Activated CD4-positive, alpha-beta T cell treated with anti-CD3 and anti-CD28 coated beads, Interleukin-2, Interleukin-4, amounts not matched to agents 100 ng/mL and 50 ng/mL, durations not matched to agents 16 hours and 8 hours (primary cell): ENCODE results near the gene AOPEP.
"Not testable (repeated sequence)": the region's sequence is repeated elsewhere in the genome, so short reads cannot be mapped to it uniquely, and the experiment has no call there.

ENCODE experiments used
- DNase-seq: peaks from one replicate; pipeline ENCODE4 v3.0.0-alpha.2; 2020; ENCODE audit warnings: low spot score

AOPEP gene

GRCh38 chr9:94960964-94961363, 234.5 kb downstream of the AOPEP start:
- no peak for DNase-seq

GRCh38 chr9:94961870-94962269, 235.4 kb downstream of the AOPEP start:
- no peak for DNase-seq

GRCh38 chr9:94965631-94966030, 239.1 kb downstream of the AOPEP start:
- not testable (repeated sequence) for DNase-seq

GRCh38 chr9:94966046-94966445, 239.5 kb downstream of the AOPEP start:
- not testable (repeated sequence) for DNase-seq

GRCh38 chr9:94967482-94967881, 241.0 kb downstream of the AOPEP start:
- no peak for DNase-seq

GRCh38 chr9:94971378-94972131, 245.1 kb downstream of the AOPEP start:
- DNase-seq: no peak

- no peak for DNase-seq
Observed at GRCh38 chr9:94973451-94973941, 247.0 kb downstream of the AOPEP start.

GRCh38 chr9:94974154-94974879, 247.8 kb downstream of the AOPEP start:
- no peak for DNase-seq

GRCh38 chr9:94975480-94975879, 249.0 kb downstream of the AOPEP start:
- DNase-seq: no peak

GRCh38 chr9:94976077-94976476, 249.6 kb downstream of the AOPEP start:
- no peak for DNase-seq

- DNase-seq: no peak
Observed at GRCh38 chr9:94977416-94977815, 250.9 kb downstream of the AOPEP start.

- DNase-seq: no peak
Observed at GRCh38 chr9:94979904-94980507, 253.5 kb downstream of the AOPEP start.

- no peak for DNase-seq
Observed at GRCh38 chr9:94980947-94981722, 254.6 kb downstream of the AOPEP start.

GRCh38 chr9:94981723-94982090, 255.2 kb downstream of the AOPEP start:
- DNase-seq: no peak

GRCh38 chr9:94982211-94982610, 255.7 kb downstream of the AOPEP start:
- DNase-seq: no peak

GRCh38 chr9:94983552-94983951, 257.1 kb downstream of the AOPEP start:
- DNase-seq: no peak

- DNase-seq: no peak
Observed at GRCh38 chr9:94984891-94985476, 258.5 kb downstream of the AOPEP start.

GRCh38 chr9:94985649-94986048, 259.1 kb downstream of the AOPEP start:
- DNase-seq: no peak

- no peak for DNase-seq
Observed at GRCh38 chr9:94987731-94988130, 261.2 kb downstream of the AOPEP start.

- no peak for DNase-seq
Observed at GRCh38 chr9:94990897-94991561, 264.5 kb downstream of the AOPEP start.
